ENCODE results near the gene SMARCC2. TPM values are rescaled to one million over a fixed set of nuclear protein-coding genes. Genes with fewer than 3 reads are reported as not detected.

SMARCC2 gene
- total RNA-seq, 1 experiment from 2014 or later: 99.7 TPM

- H3K4me3 ChIP-seq (replicated peaks in 1 of 2; ENCODE audit: low read depth in 1 of 2, low read length in 2 of 2): peak within 1 kb of the TSS; percentile 90 to 91
- BruUV-seq (replicated peaks): TSS peak; percentile 57
- H4K20me1 ChIP-seq (ENCODE audit: insufficient read depth): no peaks in the 10 kb centered on the region
- CTCF ChIA-PET: interaction anchor here (0.7 to 1.9 kb wide), 8 partner anchors 10 to 390 kb away, joined by 3 to 24 read pairs (median 4); partner anchors contain the start of genes MYL6, MYL6B, PA2G4 and SMARCC2
- POLR2A ChIA-PET: interaction anchor here (0.6 to 2.8 kb wide), 19 partner anchors 8 to 390 kb away, joined by 3 to 42 read pairs (median 5); partner anchors contain the start of genes MYL6, MYL6B, PA2G4 and RNF41
- H3K9me3 ChIP-seq (ENCODE audit: control insufficient read depth in 1 of 2, insufficient read depth in 1 of 2, low read depth in 1 of 2, low read length in 2 of 2): no peaks in the 10 kb centered on the region
- peaks cover 29% of the 10 kb centered on the region for H3K79me2 ChIP-seq (ENCODE audit: insufficient read depth, low read length)
- H3K4me2 ChIP-seq (ENCODE audit: low read length): peak within 1 kb of the TSS; percentile 89
- TF ChIP-seq CBX3 (IDR thresholded peaks at IDR 0.05; ENCODE audit: low read depth) (no peak), ZFX (IDR thresholded peaks at IDR 0.05) (peak; percentile 51; the same call in 1 of the 2 replicates), POLR2AphosphoS5 (IDR thresholded peaks at IDR 0.05; ENCODE audit: low read depth, low read length) (peak; percentile 93), POLR2A (IDR thresholded peaks at IDR 0.05; ENCODE audit: borderline replicate concordance, extremely low read depth, insufficient read depth, insufficient read length) (peak; percentile 88), EZH2phosphoT487 (IDR thresholded peaks at IDR 0.05; ENCODE audit: borderline replicate concordance) (no peak), SIN3A (IDR thresholded peaks at IDR 0.05; ENCODE audit: low read depth) (peak; percentile 81), TCF7L2 (IDR thresholded peaks at IDR 0.05; ENCODE audit: borderline replicate concordance, extremely low read depth, insufficient read depth, insufficient read length) (peak; percentile 21), YY1 (IDR thresholded peaks at IDR 0.05; ENCODE audit: extremely low read depth, insufficient replicate concordance, low read depth, low read length) (peak; percentile 16), EGR1 (IDR thresholded peaks at IDR 0.05; ENCODE audit: low read depth) (no peak), EZH2 (IDR thresholded peaks at IDR 0.05) (no peak)
- TF ChIP-seq, protein P1, sequence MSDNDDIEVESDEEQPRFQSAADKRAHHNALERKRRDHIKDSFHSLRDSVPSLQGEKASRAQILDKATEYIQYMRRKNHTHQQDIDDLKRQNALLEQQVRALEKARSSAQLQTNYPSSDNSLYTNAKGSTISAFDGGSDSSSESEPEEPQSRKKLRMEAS (IDR thresholded peaks at IDR 0.05): peak; percentile 84
- peaks cover 16 to 33% of the 10 kb centered on the region in 2 experiments for H3K4me1 ChIP-seq (ENCODE audit: control insufficient read depth in 1 of 2, insufficient read depth in 2 of 2, low read length in 2 of 2)
- no peaks in the 10 kb centered on the region for H3K27me3 ChIP-seq (ENCODE audit: insufficient read depth, low read length)
- no peaks in the 10 kb centered on the region for H3K9me2 ChIP-seq (ENCODE audit: insufficient read depth)
- H3K36me3 ChIP-seq (ENCODE audit: control insufficient read depth in 1 of 2, insufficient read depth in 2 of 2, low read length in 2 of 2): peaks cover 14 to 27% of the 10 kb centered on the region in 2 experiments
- peak; percentile 100 for DNase-seq (ENCODE audit: low read depth, low spot score)
- H3K27ac ChIP-seq (ENCODE audit: low read depth, low read length): peak within 1 kb of the TSS; percentile 76
- no peak within 1 kb of the TSS for H2AFZ ChIP-seq (ENCODE audit: low read depth, low read length, poor library complexity, severe bottlenecking)
- peak within 1 kb of the TSS; percentile 90 for H3K9ac ChIP-seq (ENCODE audit: low read length)
- RAD21 ChIA-PET (ENCODE audit: low non-redundant PET in 1 of 2, low total read pairs in 2 of 2, uncharacterized antibody in 2 of 2, unreplicated experiment in 2 of 2): interaction anchor here (1.1 to 1.3 kb wide), 2 partner anchors 24 to 61 kb away, joined by 3 to 6 read pairs; partner anchors contain the start of genes MYL6B (in 1 of the 2) and SMARCC2 (in 1 of the 2)
- peak; percentile 93 for ATAC-seq
- intact Hi-C loops (cut with micrococcal nuclease): loop anchor here (2.0 kb wide), 2 partner anchors 25 to 337 kb away; partner anchors contain the start of gene MYL6B
Measured at GRCh38 chr12:56127888-56128669, 61.2 kb downstream of the SMARCC2 start, which contains the start of gene ESYT1. Gene ESYT1, plus strand, starts transcription at chr12:56128267. Its CDS starts 53 bp downstream, at chr12:56128320.
